Ovary (tissue), 9 donors: ENCODE data around the gene GEMIN8. TPM values are rescaled to one million over a fixed set of nuclear protein-coding genes. Genes with fewer than 3 reads are reported as not detected.

Source experiments
- DNase-seq, 5 donors: peaks; one replicate each; pipeline ENCODE4 v3.0.0-alpha.2; 2019 to 2020
- H3K27ac ChIP-seq, 2 donors: fragments of 200-600 bp; one replicate each; pipeline versions ENCODE4 v1.5.1 to v1.8.0; 2019 to 2022
- H3K27me3 ChIP-seq: fragments of 200-600 bp; one replicate; pipeline ENCODE4 v1.8.0; 2022
- H3K36me3 ChIP-seq: fragments of 200-600 bp; sonication (generic); one replicate; pipeline ENCODE4 v1.5.1; 2019
- H3K4me1 ChIP-seq: one replicate; pipeline ENCODE4 v1.8.1; 2013; ENCODE audit warnings: mild to moderate bottlenecking, moderate library complexity; ENCODE audit not compliant: insufficient read depth
- H3K4me3 ChIP-seq: fragments of 200-600 bp; sonication (generic); one replicate; pipeline ENCODE4 v1.5.1; 2017
- H3K9me3 ChIP-seq, 2 donors: fragments of 200-600 bp in 1 of 2; sonication (generic) in 1 of 2; one replicate each; pipeline versions ENCODE4 v1.5.1 to v1.8.1; 2013 to 2019; ENCODE audit warnings: mild to moderate bottlenecking in 1 of 2, moderate library complexity in 1 of 2
- EP300 ChIP-seq: sonication (generic); formaldehyde crosslinking; IDR thresholded peaks from one replicate; pipeline ENCODE4 v1.6.1; 2017; ENCODE audit warnings: antibody characterized with exemption
- POLR2A ChIP-seq: fragments of 450-650 bp; IDR thresholded peaks from one replicate; pipeline ENCODE4 v1.6.1; 2017; ENCODE audit warnings: antibody characterized with exemption, mild to moderate bottlenecking, moderate library complexity
- WGBS, 3 donors: extraction: QIAGEN DNeasy Blood & Tissue Kit in 1 of 3; methylation state at CpG; one replicate each; pipeline versions ENCODE4 v1.1.5 to v1.1.7; 2013 to 2017; 5-methylcytosine and 5-hydroxymethylcytosine counted together
- intact Hi-C, 4 donors: fragments of 100-400 bp; cut with DNase I; formaldehyde crosslinking; loops; one replicate each; pipeline versions ENCODE4 v1.11.0 to v1.15.1; 2022 to 2023
- polyA plus RNA-seq, 2 donors: library from polyadenylated mRNA; stranded (reverse); fragments of 200-250 nt in 1 of 2; fragments of 350-450 nt in 1 of 2; fragmentation: Illumina TruSeq in 1 of 2; extraction: RNeasy Lipid Tissue Mini Kit (QIAGEN cat#74804) in 1 of 2; gene quantifications; one replicate each; pipeline ENCODE4 v1.2.3, GENCODE V29; 2013 to 2014
- total RNA-seq, 7 donors: library from RNA; depleted of rRNA in 2 of 7; stranded (reverse); fragments of >200 nt in 2 of 7; fragmentation: NEBNext Ultra II Directional in 3 of 7; extraction: Animal tissue kit (Norgen Biotek cat#: 25700) in 3 of 7; gene quantifications; one replicate each; pipeline versions ENCODE4 v1.1.0 to v1.2.4, GENCODE V29; 2016 to 2023
- TF ChIP-seq, protein P1 (sequence below), 3 donors: fragments of 450-650 bp in 2 of 3; fragments of 200-600 bp in 1 of 3; IDR thresholded peaks; one replicate each; pipeline versions ENCODE4 v1.5.1 to v1.8.0; 2016 to 2022; ENCODE audit warnings: antibody characterized with exemption in 3 of 3, mild to moderate bottlenecking in 1 of 3
- donor health status: DM: no; HTN: no; CAD: no; lungs with moderate emphysema.
- donor health status: DM: no; HTN: no; CAD: no.
- donor health status: Bipolar disorder and iron deficiency.
- donor health status: DM: yes; HTN: yes; CAD: no.
- donor health status: DM: no; HTN: no; CAD: no.
- donor health status: DM: yes; HTN: yes; CAD: no.

The GEMIN8 gene
- total and polyA plus RNA-seq, 9 donors, result 18.0 to 37.1 (median 23.6) TPM

- intact Hi-C loops, result no loop called here
- 74 to 89% (median 82%) methylated on average over 4 of the region's 4 CpGs for WGBS, 3 donors
Measured at GRCh38 chrX:14003028-14003427, 26.7 kb downstream of the GEMIN8 start.

DNA sequence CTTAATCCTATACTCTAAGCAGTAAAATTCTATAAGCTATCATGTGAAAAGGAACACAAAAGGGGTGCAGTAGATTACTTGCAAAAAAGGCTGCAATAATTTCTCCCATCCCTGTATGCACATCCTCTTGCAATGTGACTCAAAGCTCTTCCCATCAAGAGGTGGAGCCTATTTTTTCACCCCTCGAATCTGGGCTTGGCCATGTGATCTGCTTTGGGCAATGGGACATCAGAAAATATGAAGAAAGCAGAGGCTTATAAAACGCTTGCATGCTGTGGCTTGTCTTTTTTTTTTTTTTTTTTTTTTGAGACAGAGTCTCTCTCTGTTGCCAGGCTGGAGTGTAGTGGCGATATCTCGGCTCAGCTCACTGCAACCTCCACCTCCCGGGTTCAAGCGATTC is 33.0 kb downstream of the GEMIN8 start:
- 83 to 88% (median 85%) methylated on average over 6 of the region's 6 CpGs for WGBS, 3 donors
- no peaks in the 10 kb centered on the region for H3K27me3 ChIP-seq
- intact Hi-C loops, result no loop called here

More at GRCh38 chrX:14003028-14003427, 26.7 kb downstream of the GEMIN8 start:
- H3K27ac ChIP-seq, result no peak overlapping the region
- no peak for TF ChIP-seq EP300
- TF ChIP-seq POLR2A, result no peak
- TF ChIP-seq, protein P1, sequence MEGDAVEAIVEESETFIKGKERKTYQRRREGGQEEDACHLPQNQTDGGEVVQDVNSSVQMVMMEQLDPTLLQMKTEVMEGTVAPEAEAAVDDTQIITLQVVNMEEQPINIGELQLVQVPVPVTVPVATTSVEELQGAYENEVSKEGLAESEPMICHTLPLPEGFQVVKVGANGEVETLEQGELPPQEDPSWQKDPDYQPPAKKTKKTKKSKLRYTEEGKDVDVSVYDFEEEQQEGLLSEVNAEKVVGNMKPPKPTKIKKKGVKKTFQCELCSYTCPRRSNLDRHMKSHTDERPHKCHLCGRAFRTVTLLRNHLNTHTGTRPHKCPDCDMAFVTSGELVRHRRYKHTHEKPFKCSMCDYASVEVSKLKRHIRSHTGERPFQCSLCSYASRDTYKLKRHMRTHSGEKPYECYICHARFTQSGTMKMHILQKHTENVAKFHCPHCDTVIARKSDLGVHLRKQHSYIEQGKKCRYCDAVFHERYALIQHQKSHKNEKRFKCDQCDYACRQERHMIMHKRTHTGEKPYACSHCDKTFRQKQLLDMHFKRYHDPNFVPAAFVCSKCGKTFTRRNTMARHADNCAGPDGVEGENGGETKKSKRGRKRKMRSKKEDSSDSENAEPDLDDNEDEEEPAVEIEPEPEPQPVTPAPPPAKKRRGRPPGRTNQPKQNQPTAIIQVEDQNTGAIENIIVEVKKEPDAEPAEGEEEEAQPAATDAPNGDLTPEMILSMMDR (IDR thresholded peaks at IDR 0.05), result no peak
- no peak overlapping the region for H3K4me3 ChIP-seq
- H3K36me3 ChIP-seq, result no peaks in the 10 kb centered on the region
- no peak for DNase-seq
- H3K27me3 ChIP-seq, result no peaks in the 10 kb centered on the region
- no peaks in the 10 kb centered on the region for H3K9me3 ChIP-seq
- H3K4me1 ChIP-seq, result no peaks in the 10 kb centered on the region

DNA sequence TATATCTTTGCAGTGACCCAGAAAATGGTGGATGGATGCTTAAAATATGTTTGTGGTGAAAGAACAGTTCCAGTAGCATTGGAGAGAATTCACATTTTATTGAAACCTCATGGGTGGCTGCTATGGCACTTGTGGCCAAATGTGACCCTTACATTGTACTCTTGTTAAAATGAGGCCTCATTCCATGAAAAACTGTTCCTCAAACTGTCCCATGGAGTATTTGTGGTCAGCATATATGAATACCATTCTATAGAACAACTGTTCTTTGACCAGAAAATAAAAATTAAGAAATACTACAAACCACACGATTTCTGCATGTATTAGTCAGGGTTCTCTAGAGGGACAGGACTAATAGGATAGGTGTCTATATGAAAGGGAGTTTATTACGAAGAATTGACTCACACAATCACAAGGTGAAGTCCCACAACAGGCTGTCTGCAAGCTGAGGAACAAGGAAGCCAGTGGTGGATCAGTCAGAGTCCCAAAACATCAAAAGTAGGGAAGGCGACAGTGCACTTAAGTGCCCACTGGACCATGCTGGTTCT is 35.1 kb downstream of the GEMIN8 start:
- WGBS, 3 donors, result 76 to 89% (median 83%) methylated on average over 3 of the region's 3 CpGs
- no peak for TF ChIP-seq EP300
- no peak for TF ChIP-seq POLR2A
- TF ChIP-seq, protein P1 (IDR thresholded peaks at IDR 0.05), result no peak
- no peak overlapping the region for H3K27ac ChIP-seq
- no peaks in the 10 kb centered on the region for H3K36me3 ChIP-seq
- H3K27me3 ChIP-seq, result no peaks in the 10 kb centered on the region
- no peak overlapping the region for H3K4me3 ChIP-seq
- H3K9me3 ChIP-seq, result no peaks in the 10 kb centered on the region
- no peaks in the 10 kb centered on the region for H3K4me1 ChIP-seq
- no peak for DNase-seq
- intact Hi-C loops, result no loop called here

More for the DNA sequence above, 33.0 kb downstream of the GEMIN8 start:
- no peak overlapping the region for H3K4me3 ChIP-seq
- DNase-seq, result no peak
- no peaks in the 10 kb centered on the region for H3K9me3 ChIP-seq
- H3K4me1 ChIP-seq, result no peaks in the 10 kb centered on the region
- TF ChIP-seq, protein P1 (IDR thresholded peaks at IDR 0.05), result no peak
- TF ChIP-seq POLR2A, result no peak
- TF ChIP-seq EP300, result no peak
- H3K27ac ChIP-seq, result no peak overlapping the region
- no peaks in the 10 kb centered on the region for H3K36me3 ChIP-seq

DNA sequence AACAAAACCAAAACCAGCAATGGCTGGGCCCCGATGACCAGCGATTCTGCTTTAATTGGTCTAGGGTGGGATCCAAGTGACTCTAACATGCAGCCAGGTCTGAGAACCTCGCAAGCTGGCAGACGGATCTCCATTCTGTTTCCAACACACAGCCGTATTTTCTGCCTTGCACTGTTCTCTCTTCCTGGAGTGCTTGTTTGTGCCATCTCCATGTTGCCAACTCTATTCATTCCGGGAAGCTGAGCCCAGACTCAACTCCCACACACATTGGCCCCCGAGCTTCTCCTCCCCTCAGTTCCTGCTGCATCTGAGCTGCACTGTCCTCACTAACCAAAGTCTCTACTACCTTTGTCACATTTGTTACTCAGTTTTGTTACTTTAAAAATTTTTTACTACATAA is 35.6 kb downstream of the GEMIN8 start:
- 58 to 71% (median 67%) methylated on average over 7 of the region's 7 CpGs for WGBS, 3 donors
- H3K27ac ChIP-seq, result no peak overlapping the region
- intact Hi-C loops, result no loop called here
- TF ChIP-seq POLR2A, result no peak
- H3K9me3 ChIP-seq, result no peaks in the 10 kb centered on the region
- no peaks in the 10 kb centered on the region for H3K27me3 ChIP-seq
- no peak overlapping the region for H3K4me3 ChIP-seq
- no peaks in the 10 kb centered on the region for H3K4me1 ChIP-seq
- no peak for DNase-seq
- no peaks in the 10 kb centered on the region for H3K36me3 ChIP-seq

DNA sequence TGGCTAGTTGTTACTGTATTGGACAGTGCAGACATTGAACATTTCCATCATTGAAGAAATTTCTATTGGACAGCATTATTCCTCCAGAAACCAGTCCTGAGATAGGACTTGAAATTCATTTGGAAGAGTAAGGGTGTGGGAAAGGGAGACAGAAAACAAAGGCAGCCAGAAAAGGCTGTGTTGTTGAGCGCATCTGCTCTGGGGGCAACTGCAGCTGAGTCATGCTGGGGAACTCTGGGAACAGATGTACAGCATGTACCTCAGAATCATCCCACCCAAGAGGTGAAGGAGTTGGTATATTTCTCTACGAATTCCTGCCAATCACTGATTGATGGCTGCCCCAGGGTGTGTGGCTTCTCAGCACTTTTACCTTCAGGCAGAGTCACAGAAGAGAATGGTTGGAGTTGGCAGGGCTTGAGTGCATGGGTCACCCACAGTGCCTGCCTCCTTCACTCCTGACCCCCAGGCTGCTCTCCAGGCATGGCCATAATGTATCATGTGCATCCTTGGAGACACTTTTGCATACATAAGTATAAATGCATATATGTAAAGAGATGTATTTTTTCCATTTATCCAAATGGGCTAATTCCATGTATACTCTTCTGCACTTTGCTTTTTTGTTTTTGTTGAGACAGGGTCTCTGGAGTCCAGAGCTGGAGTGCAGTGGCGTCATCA is 39.4 kb downstream of the GEMIN8 start:
- WGBS, 3 donors, result 42 to 59% (median 51%) methylated on average over 3 of the region's 3 CpGs

More for the DNA sequence above, 39.4 kb downstream of the GEMIN8 start:
- no peaks in the 10 kb centered on the region for H3K27me3 ChIP-seq
- no peaks in the 10 kb centered on the region for H3K4me1 ChIP-seq
- no peak overlapping the region for H3K4me3 ChIP-seq
- no peak for TF ChIP-seq EP300
- no peak for TF ChIP-seq POLR2A
- TF ChIP-seq, protein P1 (IDR thresholded peaks at IDR 0.05), result no peak
- intact Hi-C loops, result no loop called here
- no peaks in the 10 kb centered on the region for H3K9me3 ChIP-seq
- H3K27ac ChIP-seq, result no peak overlapping the region
- DNase-seq, result no peak
- H3K36me3 ChIP-seq, result no peaks in the 10 kb centered on the region
